Measurements from ENCODE around the gene EEFSEC. TPM values are rescaled to one million over a fixed set of nuclear protein-coding genes. Genes with fewer than 3 reads are reported as not detected.
A peak's percentile ranks its signal among the peaks of the same experiment; 100 is the strongest.

The EEFSEC gene
- total RNA-seq, 1 donor: 5.1 TPM

- Histone ChIP-seq H3K4me3 (ENCODE audit: insufficient read depth, low read length) (no peak overlapping the region), H3K9me3 (ENCODE audit: low read depth, low read length) (no peaks in the 10 kb centered on the region), H3K79me2 (ENCODE audit: insufficient read depth, low read length) (no peaks in the 10 kb centered on the region), H3K27ac (ENCODE audit: low read depth, low read length) (no peak overlapping the region), H3K36me3 (ENCODE audit: insufficient read depth, low read length) (no peaks in the 10 kb centered on the region), H3K4me1 (ENCODE audit: insufficient read depth, low read length) (no peaks in the 10 kb centered on the region), H2AFZ (ENCODE audit: low read length) (no peak overlapping the region), H3K27me3 (ENCODE audit: insufficient read depth, low read length) (no peaks in the 10 kb centered on the region), H3K4me2 (ENCODE audit: insufficient read depth, low read length) (no peak overlapping the region), H4K20me1 (ENCODE audit: insufficient read depth, low read length) (peaks cover 10% of the 10 kb centered on the region)
- DNase-seq (ENCODE audit: insufficient read length, low spot score, missing footprints): peak; percentile 50
- TF ChIP-seq, protein P1, sequence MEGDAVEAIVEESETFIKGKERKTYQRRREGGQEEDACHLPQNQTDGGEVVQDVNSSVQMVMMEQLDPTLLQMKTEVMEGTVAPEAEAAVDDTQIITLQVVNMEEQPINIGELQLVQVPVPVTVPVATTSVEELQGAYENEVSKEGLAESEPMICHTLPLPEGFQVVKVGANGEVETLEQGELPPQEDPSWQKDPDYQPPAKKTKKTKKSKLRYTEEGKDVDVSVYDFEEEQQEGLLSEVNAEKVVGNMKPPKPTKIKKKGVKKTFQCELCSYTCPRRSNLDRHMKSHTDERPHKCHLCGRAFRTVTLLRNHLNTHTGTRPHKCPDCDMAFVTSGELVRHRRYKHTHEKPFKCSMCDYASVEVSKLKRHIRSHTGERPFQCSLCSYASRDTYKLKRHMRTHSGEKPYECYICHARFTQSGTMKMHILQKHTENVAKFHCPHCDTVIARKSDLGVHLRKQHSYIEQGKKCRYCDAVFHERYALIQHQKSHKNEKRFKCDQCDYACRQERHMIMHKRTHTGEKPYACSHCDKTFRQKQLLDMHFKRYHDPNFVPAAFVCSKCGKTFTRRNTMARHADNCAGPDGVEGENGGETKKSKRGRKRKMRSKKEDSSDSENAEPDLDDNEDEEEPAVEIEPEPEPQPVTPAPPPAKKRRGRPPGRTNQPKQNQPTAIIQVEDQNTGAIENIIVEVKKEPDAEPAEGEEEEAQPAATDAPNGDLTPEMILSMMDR (IDR thresholded peaks at IDR 0.05; ENCODE audit: extremely low read depth, low read depth, low read length): no peak
These were observed 213.9 kb downstream of the EEFSEC start for GRCh38 chr3:128367221-128367620.

DNA sequence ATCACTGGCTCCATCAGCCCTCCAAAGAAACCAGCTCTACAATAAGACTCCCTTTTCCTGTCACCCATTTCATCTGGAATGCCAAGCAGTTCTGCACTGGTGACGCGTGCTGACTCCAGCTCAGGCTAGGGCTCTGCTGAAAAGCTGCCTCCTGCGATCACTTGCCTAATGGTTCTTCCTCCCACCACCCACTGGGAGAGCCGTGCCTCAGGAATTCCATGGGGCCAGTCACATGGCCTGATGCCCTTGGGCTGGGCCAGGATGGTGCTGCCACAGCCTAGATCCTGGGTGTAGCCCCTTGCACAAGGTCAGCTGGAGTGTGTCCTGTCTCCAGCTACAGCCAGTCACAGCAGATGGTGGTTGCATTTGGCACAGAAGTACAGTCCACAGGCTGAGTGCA lies 214.5 kb downstream of the EEFSEC start:
- Histone ChIP-seq H3K4me1 (ENCODE audit: insufficient read depth, low read length) (no peaks in the 10 kb centered on the region), H3K36me3 (ENCODE audit: insufficient read depth, low read length) (no peaks in the 10 kb centered on the region), H3K79me2 (ENCODE audit: insufficient read depth, low read length) (no peaks in the 10 kb centered on the region), H2AFZ (ENCODE audit: low read length) (no peak overlapping the region), H3K4me2 (ENCODE audit: insufficient read depth, low read length) (no peak overlapping the region), H3K27ac (ENCODE audit: low read depth, low read length) (no peak overlapping the region), H3K4me3 (ENCODE audit: insufficient read depth, low read length) (no peak overlapping the region), H4K20me1 (ENCODE audit: insufficient read depth, low read length) (peaks cover 7% of the 10 kb centered on the region), H3K27me3 (ENCODE audit: insufficient read depth, low read length) (no peaks in the 10 kb centered on the region), H3K9me3 (ENCODE audit: low read depth, low read length) (no peaks in the 10 kb centered on the region)
- DNase-seq (ENCODE audit: insufficient read length, low spot score, missing footprints): peak; percentile 89
- TF ChIP-seq, protein P1 (IDR thresholded peaks at IDR 0.05; ENCODE audit: extremely low read depth, low read depth, low read length): no peak

- DNase-seq (ENCODE audit: insufficient read length, low spot score, missing footprints): peak; percentile 22
- no peaks in the 10 kb centered on the region for H3K36me3 ChIP-seq (ENCODE audit: insufficient read depth, low read length)
- H3K9me3 ChIP-seq (ENCODE audit: low read depth, low read length): no peaks in the 10 kb centered on the region
- no peak overlapping the region for H2AFZ ChIP-seq (ENCODE audit: low read length)
- H3K4me3 ChIP-seq (ENCODE audit: insufficient read depth, low read length): no peak overlapping the region
- H4K20me1 ChIP-seq (ENCODE audit: insufficient read depth, low read length): peaks cover 7% of the 10 kb centered on the region
- no peaks in the 10 kb centered on the region for H3K79me2 ChIP-seq (ENCODE audit: insufficient read depth, low read length)
- H3K27me3 ChIP-seq (ENCODE audit: insufficient read depth, low read length): no peaks in the 10 kb centered on the region
- TF ChIP-seq, protein P1 (IDR thresholded peaks at IDR 0.05; ENCODE audit: extremely low read depth, low read depth, low read length): no peak
- H3K27ac ChIP-seq (ENCODE audit: low read depth, low read length): no peak overlapping the region
- H3K4me2 ChIP-seq (ENCODE audit: insufficient read depth, low read length): no peak overlapping the region
- no peaks in the 10 kb centered on the region for H3K4me1 ChIP-seq (ENCODE audit: insufficient read depth, low read length)
These were observed 215.3 kb downstream of the EEFSEC start for GRCh38 chr3:128368626-128369025.

GRCh38 chr3:128369121-128369703 lies 215.9 kb downstream of the EEFSEC start:
- Histone ChIP-seq H3K4me3 (ENCODE audit: insufficient read depth, low read length) (no peak overlapping the region), H3K4me2 (ENCODE audit: insufficient read depth, low read length) (no peak overlapping the region), H3K4me1 (ENCODE audit: insufficient read depth, low read length) (no peaks in the 10 kb centered on the region), H3K36me3 (ENCODE audit: insufficient read depth, low read length) (no peaks in the 10 kb centered on the region), H2AFZ (ENCODE audit: low read length) (no peak overlapping the region), H3K9me3 (ENCODE audit: low read depth, low read length) (no peaks in the 10 kb centered on the region), H3K27me3 (ENCODE audit: insufficient read depth, low read length) (no peaks in the 10 kb centered on the region), H3K27ac (ENCODE audit: low read depth, low read length) (no peak overlapping the region), H3K79me2 (ENCODE audit: insufficient read depth, low read length) (no peaks in the 10 kb centered on the region), H4K20me1 (ENCODE audit: insufficient read depth, low read length) (peaks cover 7% of the 10 kb centered on the region)
- TF ChIP-seq, protein P1 (IDR thresholded peaks at IDR 0.05; ENCODE audit: extremely low read depth, low read depth, low read length): no peak
- peak; percentile 50 for DNase-seq (ENCODE audit: insufficient read length, low spot score, missing footprints)
